ENCODE results near the gene CDK9. TPM values are rescaled to one million over a fixed set of nuclear protein-coding genes. Genes with fewer than 3 reads are reported as not detected.

Gene CDK9
- total and polyA plus RNA-seq, 10 of the 15 experiments (the other 5 are each of a cell fraction or from before 2014, with no cell fraction given): 7.3 to 92.6 (median 51.6) TPM

DNA sequence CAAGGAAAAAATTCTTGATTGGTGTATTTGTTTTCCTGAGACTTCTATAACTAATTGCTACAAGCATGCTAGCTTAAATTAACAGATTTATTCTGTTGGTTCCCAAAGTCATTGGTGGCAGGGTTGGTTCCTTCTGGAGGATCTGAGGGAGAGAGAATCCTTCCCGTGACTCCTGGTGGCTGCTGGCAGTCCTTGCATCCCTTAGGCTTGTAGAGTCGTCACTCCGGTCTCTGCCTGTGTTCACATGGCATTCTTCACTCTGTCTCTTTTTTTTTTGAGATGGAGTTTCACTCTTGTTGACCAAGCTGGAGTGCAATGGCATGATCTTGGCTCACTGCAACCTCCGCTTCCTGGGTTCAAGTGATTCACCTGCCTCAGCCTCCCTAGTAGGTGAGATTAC lies 5.3 kb downstream of the CDK9 start (continued):
- TF ChIP-seq, protein P1, sequence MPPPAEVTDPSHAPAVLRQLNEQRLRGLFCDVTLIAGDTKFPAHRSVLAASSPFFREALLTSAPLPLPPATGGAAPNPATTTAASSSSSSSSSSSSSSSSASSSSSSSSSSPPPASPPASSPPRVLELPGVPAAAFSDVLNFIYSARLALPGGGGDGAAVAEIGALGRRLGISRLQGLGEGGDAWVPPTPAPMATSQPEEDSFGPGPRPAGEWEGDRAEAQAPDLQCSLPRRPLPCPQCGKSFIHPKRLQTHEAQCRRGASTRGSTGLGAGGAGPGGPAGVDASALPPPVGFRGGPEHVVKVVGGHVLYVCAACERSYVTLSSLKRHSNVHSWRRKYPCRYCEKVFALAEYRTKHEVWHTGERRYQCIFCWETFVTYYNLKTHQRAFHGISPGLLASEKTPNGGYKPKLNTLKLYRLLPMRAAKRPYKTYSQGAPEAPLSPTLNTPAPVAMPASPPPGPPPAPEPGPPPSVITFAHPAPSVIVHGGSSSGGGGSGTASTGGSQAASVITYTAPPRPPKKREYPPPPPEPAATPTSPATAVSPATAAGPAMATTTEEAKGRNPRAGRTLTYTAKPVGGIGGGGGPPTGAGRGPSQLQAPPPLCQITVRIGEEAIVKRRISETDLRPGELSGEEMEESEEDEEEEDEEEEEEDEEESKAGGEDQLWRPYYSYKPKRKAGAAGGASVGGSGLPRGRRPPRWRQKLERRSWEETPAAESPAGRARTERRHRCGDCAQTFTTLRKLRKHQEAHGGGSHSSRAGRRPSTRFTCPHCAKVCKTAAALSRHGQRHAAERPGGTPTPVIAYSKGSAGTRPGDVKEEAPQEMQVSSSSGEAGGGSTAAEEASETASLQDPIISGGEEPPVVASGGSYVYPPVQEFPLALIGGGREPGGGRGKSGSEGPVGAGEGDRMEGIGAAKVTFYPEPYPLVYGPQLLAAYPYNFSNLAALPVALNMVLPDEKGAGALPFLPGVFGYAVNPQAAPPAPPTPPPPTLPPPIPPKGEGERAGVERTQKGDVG (CRISPR knock-in tag; IDR thresholded peaks at IDR 0.05): no peak
- no peak for TF ChIP-seq MTA3 (IDR thresholded peaks at IDR 0.05; ENCODE audit: borderline replicate concordance, low read length)
- TF ChIP-seq, protein P2, sequence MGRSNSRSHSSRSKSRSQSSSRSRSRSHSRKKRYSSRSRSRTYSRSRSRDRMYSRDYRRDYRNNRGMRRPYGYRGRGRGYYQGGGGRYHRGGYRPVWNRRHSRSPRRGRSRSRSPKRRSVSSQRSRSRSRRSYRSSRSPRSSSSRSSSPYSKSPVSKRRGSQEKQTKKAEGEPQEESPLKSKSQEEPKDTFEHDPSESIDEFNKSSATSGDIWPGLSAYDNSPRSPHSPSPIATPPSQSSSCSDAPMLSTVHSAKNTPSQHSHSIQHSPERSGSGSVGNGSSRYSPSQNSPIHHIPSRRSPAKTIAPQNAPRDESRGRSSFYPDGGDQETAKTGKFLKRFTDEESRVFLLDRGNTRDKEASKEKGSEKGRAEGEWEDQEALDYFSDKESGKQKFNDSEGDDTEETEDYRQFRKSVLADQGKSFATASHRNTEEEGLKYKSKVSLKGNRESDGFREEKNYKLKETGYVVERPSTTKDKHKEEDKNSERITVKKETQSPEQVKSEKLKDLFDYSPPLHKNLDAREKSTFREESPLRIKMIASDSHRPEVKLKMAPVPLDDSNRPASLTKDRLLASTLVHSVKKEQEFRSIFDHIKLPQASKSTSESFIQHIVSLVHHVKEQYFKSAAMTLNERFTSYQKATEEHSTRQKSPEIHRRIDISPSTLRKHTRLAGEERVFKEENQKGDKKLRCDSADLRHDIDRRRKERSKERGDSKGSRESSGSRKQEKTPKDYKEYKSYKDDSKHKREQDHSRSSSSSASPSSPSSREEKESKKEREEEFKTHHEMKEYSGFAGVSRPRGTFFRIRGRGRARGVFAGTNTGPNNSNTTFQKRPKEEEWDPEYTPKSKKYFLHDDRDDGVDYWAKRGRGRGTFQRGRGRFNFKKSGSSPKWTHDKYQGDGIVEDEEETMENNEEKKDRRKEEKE (IDR thresholded peaks at IDR 0.05): no peak
- TF ChIP-seq HCFC1 (IDR thresholded peaks at IDR 0.05; ENCODE audit: low read length): no peak
- TF ChIP-seq RFX5 (IDR thresholded peaks at IDR 0.05; ENCODE audit: low read depth, low read length): no peak

DNA sequence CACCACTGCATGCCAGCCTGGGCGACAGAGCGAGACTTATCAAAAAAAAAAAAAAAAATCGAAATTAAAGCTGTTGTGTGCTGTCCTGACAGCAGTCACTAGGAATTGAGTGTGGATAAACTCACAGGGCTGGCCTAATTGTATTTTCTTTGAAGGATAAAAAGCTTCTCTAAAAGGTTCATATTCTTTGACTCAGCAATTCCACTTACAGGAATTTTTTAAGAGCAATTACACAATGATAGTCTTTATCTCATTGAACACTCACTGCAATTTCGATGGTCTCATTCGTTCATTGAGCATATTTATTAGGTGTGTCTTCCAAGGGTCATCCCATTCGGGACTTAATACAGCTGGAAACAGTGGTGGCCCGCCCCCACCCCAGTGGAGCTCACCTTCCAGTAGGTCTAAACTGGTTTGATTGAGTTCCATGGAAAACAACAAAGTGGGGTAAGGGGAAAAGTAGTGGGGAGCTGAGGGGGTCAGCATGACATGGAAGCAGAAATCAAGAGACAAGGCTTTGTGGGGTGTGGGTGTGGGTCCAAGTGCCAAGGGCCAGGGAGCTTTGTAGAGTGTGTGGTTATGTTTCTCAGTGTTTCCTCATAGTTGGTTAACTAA lies 6.7 kb downstream of the CDK9 start:
- RAD21 ChIA-PET (ENCODE audit: unreplicated experiment): no interaction called here
- Histone ChIP-seq H3K36me3 (ENCODE audit: control insufficient read depth in 2 of 2, insufficient read depth in 2 of 2, low read length in 1 of 2) (peaks cover 25 to 37% of the 10 kb centered on the region in 2 experiments), H3K9ac (ENCODE audit: control insufficient read depth, insufficient read depth, low read length) (no peak overlapping the region), H3K27me3 (replicated peaks in 1 of 2; ENCODE audit: control insufficient read depth in 2 of 2, insufficient read depth in 2 of 2, low read length in 1 of 2) (no peaks in the 10 kb centered on the region), H4K20me1 (ENCODE audit: control insufficient read depth, insufficient read depth) (peaks cover 8% of the 10 kb centered on the region), H2AFZ (ENCODE audit: control insufficient read depth, low read depth, low read length) (no peak overlapping the region), H3K27ac (ENCODE audit: control insufficient read depth, insufficient read depth) (no peak overlapping the region), H3K4me1 (ENCODE audit: control insufficient read depth, insufficient read depth, low read length) (peaks cover 23% of the 10 kb centered on the region), H3K79me2 (ENCODE audit: control insufficient read depth, insufficient read depth, low read length) (peaks cover 18% of the 10 kb centered on the region), H3K4me2 (ENCODE audit: control insufficient read depth, insufficient read depth) (no peak overlapping the region), H3K4me3 (no peak overlapping the region), H3K9me3 (replicated peaks; ENCODE audit: control insufficient read depth, insufficient read depth, low read length) (no peaks in the 10 kb centered on the region)
- intact Hi-C loops (cut with micrococcal nuclease; ENCODE audit: unreplicated experiment) (no loop called here), in situ Hi-C loops (cut with MboI) (no loop called here)
- SMC1A ChIA-PET (ENCODE audit: uncharacterized antibody, unreplicated experiment): interaction anchor here (0.6 to 1.8 kb wide), 7 partner anchors 9 to 113 kb away, joined by 3 to 7 read pairs (median 4); partner anchors contain the start of genes FPGS and TOR2A
- TF ChIP-seq, protein P3, sequence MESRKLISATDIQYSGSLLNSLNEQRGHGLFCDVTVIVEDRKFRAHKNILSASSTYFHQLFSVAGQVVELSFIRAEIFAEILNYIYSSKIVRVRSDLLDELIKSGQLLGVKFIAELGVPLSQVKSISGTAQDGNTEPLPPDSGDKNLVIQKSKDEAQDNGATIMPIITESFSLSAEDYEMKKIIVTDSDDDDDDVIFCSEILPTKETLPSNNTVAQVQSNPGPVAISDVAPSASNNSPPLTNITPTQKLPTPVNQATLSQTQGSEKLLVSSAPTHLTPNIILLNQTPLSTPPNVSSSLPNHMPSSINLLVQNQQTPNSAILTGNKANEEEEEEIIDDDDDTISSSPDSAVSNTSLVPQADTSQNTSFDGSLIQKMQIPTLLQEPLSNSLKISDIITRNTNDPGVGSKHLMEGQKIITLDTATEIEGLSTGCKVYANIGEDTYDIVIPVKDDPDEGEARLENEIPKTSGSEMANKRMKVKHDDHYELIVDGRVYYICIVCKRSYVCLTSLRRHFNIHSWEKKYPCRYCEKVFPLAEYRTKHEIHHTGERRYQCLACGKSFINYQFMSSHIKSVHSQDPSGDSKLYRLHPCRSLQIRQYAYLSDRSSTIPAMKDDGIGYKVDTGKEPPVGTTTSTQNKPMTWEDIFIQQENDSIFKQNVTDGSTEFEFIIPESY (IDR thresholded peaks at IDR 0.05): no peak
- TF ChIP-seq CBX5 (IDR thresholded peaks at IDR 0.05; ENCODE audit: low read depth): no peak
- TF ChIP-seq RB1 (IDR thresholded peaks at IDR 0.05; ENCODE audit: borderline replicate concordance): no peak
- TF ChIP-seq POLR2AphosphoS5 (IDR thresholded peaks at IDR 0.05; ENCODE audit: low read length): peak; percentile 16
- BruUV-seq (replicated peaks): TSS peak; percentile 16
- CTCF ChIA-PET: interaction anchor here (0.8 to 1.9 kb wide), 9 partner anchors 9 to 129 kb away, joined by 4 to 8 read pairs (median 6); partner anchors contain the start of gene TOR2A
- WGBS (ENCODE audit: insufficient coverage, insufficient replicate concordance, low lambda C conversion rate, missing lambda C conversion rate): 91% methylated on average over 7 of the region's 7 CpGs
- ATAC-seq (no peak), DNase-seq (ENCODE audit: low read depth, low spot score) (no peak), FAIRE-seq (no peak)
- POLR2A ChIA-PET: interaction anchor here (0.6 to 0.9 kb wide), 3 partner anchors 16 to 125 kb away, joined by 3 read pairs; no protein-coding TSS in a partner anchor
